ENCODE measurements around the gene DEUP1. TPM values are rescaled to one million over a fixed set of nuclear protein-coding genes. Genes with fewer than 3 reads are reported as not detected.

DEUP1 gene
- total RNA-seq, 5 donors from 2014 or later (not counting 1 experiment from before 2014, with no cell fraction given), result not detected

- no peaks in the 10 kb centered on the region for H3K9me3 ChIP-seq
- H3K4me1 Mint-ChIP-seq, result no peaks in the 10 kb centered on the region
- no peak overlapping the region for H3K27ac ChIP-seq (ENCODE audit: low read length)
- ATAC-seq (replicated peaks in 1 of 4) (no peak), DNase-seq (no peak)
- no peaks in the 10 kb centered on the region for H3K27me3 Mint-ChIP-seq
- no peaks in the 10 kb centered on the region for H3K27me3 ChIP-seq (replicated peaks in 1 of 2; ENCODE audit: control insufficient read depth in 2 of 2, extremely low read depth in 1 of 2, insufficient read depth in 2 of 2, low read length in 1 of 2)
- H3K36me3 Mint-ChIP-seq, result no peaks in the 10 kb centered on the region
- H3K36me3 ChIP-seq (ENCODE audit: control insufficient read depth in 2 of 2, extremely low read depth in 1 of 2, insufficient read depth in 1 of 2, low read length in 1 of 2), result peaks cover 0 to 2% of the 10 kb centered on the region in 2 donors
- H3K4me3 Mint-ChIP-seq, result no peak overlapping the region
- WGBS (ENCODE audit: insufficient coverage), result 100% methylated on average over 1 of the region's 2 CpGs
- ChIA-PET POLR2A (no interaction called here), CTCF (no interaction called here)
- no peaks in the 10 kb centered on the region for H3K4me1 ChIP-seq (ENCODE audit: control insufficient read depth in 1 of 2, extremely low read depth in 1 of 2, insufficient read depth in 2 of 2, low read length in 2 of 2)
- no peaks in the 10 kb centered on the region for H3K9me3 Mint-ChIP-seq
- no peak overlapping the region for H3K4me3 ChIP-seq (ENCODE audit: control insufficient read depth in 1 of 2, extremely low read depth in 1 of 2, low read length in 1 of 2)
- H3K27ac Mint-ChIP-seq, result no peak overlapping the region
Observed at GRCh38 chr11:93485983-93486382, 155.4 kb downstream of the DEUP1 start.

- no peak overlapping the region for H3K4me3 Mint-ChIP-seq
- H3K27me3 Mint-ChIP-seq, result no peaks in the 10 kb centered on the region
- DNase-seq (no peak), ATAC-seq (replicated peaks in 1 of 4) (no peak)
- Histone ChIP-seq H3K27me3 (replicated peaks in 1 of 2; ENCODE audit: control insufficient read depth in 2 of 2, extremely low read depth in 1 of 2, insufficient read depth in 2 of 2, low read length in 1 of 2) (no peaks in the 10 kb centered on the region), H3K9me3 (no peaks in the 10 kb centered on the region), H3K27ac (ENCODE audit: low read length) (no peak overlapping the region), H3K36me3 (ENCODE audit: control insufficient read depth in 2 of 2, extremely low read depth in 1 of 2, insufficient read depth in 1 of 2, low read length in 1 of 2) (peaks cover 0 to 2% of the 10 kb centered on the region in 2 donors), H3K4me3 (ENCODE audit: control insufficient read depth in 1 of 2, extremely low read depth in 1 of 2, low read length in 1 of 2) (no peak overlapping the region), H3K4me1 (ENCODE audit: control insufficient read depth in 1 of 2, extremely low read depth in 1 of 2, insufficient read depth in 2 of 2, low read length in 2 of 2) (no peaks in the 10 kb centered on the region)
- H3K9me3 Mint-ChIP-seq, result no peaks in the 10 kb centered on the region
- CTCF ChIA-PET, result no interaction called here
- POLR2A ChIA-PET, result no interaction called here
- WGBS (ENCODE audit: insufficient coverage), result 86% methylated on average over 1 of the region's 7 CpGs
- no peaks in the 10 kb centered on the region for H3K36me3 Mint-ChIP-seq
- H3K4me1 Mint-ChIP-seq, result no peaks in the 10 kb centered on the region
- H3K27ac Mint-ChIP-seq, result no peak overlapping the region
Observed at GRCh38 chr11:93487032-93487483, 156.5 kb downstream of the DEUP1 start.

Other genes with a start within 250 kb of the DEUP1 start
- 10 to 100 TPM; 13.3 to 21.8 (median 14.6) TPM for gene SLC36A4, start 132.8 kb upstream of the DEUP1 start, total RNA-seq
- 1 to 10 TPM in 4 of 5 donors, not detected in 1; 2.2 to 6.5 (median 4.7) TPM for gene SMCO4, start 212.6 kb downstream of the DEUP1 start, total RNA-seq